ENCODE data around the gene SLC5A2. TPM values are rescaled to one million over a fixed set of nuclear protein-coding genes. Genes with fewer than 3 reads are reported as not detected.

The SLC5A2 gene
- total and polyA plus RNA-seq, 2 of the 13 experiments (the other 11 are each of a cell fraction or from before 2014, with no cell fraction given): 0.24 to 0.97 TPM

DNA sequence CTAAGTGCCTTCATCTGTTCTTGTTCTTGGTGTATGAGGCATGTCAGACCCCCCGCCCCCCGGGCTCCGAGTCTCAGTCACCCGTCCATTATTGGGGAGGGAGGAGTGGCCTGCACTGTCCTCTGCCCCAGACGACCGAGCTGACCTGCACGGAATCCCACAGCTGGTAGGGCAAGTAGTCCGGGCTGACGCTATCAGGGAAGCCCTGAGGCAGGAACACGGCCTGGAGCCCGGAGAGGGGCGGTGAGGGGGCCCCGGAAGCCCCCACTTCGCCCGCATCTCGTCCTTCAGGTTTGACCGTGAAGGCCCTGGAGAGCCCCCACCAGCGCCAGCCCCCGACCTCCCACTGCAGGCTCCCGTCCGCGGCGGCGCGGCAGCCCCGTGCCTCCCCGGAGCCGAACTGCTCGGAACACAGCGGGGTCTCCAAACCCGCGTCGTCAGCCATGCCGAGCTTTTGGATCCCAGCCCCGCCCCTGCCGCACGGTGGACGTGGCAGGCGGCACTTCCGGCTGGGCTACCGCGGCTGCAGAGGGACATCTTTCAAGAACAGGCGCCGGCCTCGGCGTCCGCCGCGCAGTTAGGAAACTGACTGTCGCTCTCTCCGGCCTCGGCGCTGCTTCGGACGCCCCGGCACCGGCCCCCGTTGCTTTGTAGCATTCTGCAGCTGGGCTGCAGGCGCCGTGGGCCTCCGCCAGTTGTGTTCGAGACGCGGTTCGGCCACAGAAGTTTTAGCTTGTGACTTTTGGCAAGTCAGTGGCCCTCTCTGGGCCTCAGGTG, 25.2 kb downstream of the SLC5A2 start, which contains the start of gene RUSF1 (continued):
- TF ChIP-seq TOE1 (CRISPR knock-in tag; IDR thresholded peaks at IDR 0.05) (peak; percentile 97), ZNF292 (CRISPR knock-in tag; IDR thresholded peaks at IDR 0.05; ENCODE audit: borderline replicate concordance, low read depth) (peak; percentile 78; the same call in 1 of the 2 replicates), ZNF672 (CRISPR knock-in tag; IDR thresholded peaks at IDR 0.05) (peak; percentile 82; the same call in 1 of the 2 replicates), ZNF230 (CRISPR knock-in tag; IDR thresholded peaks at IDR 0.05) (peak; percentile 94), ZNF724P (CRISPR knock-in tag; IDR thresholded peaks at IDR 0.05; ENCODE audit: borderline replicate concordance) (peak; percentile 89; the same call in 1 of the 2 replicates), ZNF629 (CRISPR knock-in tag; conservative IDR thresholded peaks at IDR 0.05) (no peak), ARID2 (CRISPR knock-in tag; IDR thresholded peaks at IDR 0.05; ENCODE audit: borderline replicate concordance) (peak; percentile 84; the same call in 1 of the 2 replicates), HOXA7 (CRISPR knock-in tag; IDR thresholded peaks at IDR 0.05) (no peak), CREM (IDR thresholded peaks at IDR 0.05) (peak; percentile 63), CREM (CRISPR knock-in tag; IDR thresholded peaks at IDR 0.05) (no peak), HHEX (CRISPR knock-in tag; IDR thresholded peaks at IDR 0.05) (no peak), JDP2 (CRISPR knock-in tag; IDR thresholded peaks at IDR 0.05; ENCODE audit: borderline replicate concordance) (no peak), NFIC (IDR thresholded peaks at IDR 0.05; ENCODE audit: low read length) (no peak), NFKBIZ (CRISPR knock-in tag; IDR thresholded peaks at IDR 0.05) (no peak)
- TF ChIP-seq, protein P1, sequence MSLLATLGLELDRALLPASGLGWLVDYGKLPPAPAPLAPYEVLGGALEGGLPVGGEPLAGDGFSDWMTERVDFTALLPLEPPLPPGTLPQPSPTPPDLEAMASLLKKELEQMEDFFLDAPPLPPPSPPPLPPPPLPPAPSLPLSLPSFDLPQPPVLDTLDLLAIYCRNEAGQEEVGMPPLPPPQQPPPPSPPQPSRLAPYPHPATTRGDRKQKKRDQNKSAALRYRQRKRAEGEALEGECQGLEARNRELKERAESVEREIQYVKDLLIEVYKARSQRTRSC (CRISPR knock-in tag; IDR thresholded peaks at IDR 0.05; ENCODE audit: low read depth): peak; percentile 32; the same call in 1 of the 2 replicates
- TF ChIP-seq, protein P2, sequence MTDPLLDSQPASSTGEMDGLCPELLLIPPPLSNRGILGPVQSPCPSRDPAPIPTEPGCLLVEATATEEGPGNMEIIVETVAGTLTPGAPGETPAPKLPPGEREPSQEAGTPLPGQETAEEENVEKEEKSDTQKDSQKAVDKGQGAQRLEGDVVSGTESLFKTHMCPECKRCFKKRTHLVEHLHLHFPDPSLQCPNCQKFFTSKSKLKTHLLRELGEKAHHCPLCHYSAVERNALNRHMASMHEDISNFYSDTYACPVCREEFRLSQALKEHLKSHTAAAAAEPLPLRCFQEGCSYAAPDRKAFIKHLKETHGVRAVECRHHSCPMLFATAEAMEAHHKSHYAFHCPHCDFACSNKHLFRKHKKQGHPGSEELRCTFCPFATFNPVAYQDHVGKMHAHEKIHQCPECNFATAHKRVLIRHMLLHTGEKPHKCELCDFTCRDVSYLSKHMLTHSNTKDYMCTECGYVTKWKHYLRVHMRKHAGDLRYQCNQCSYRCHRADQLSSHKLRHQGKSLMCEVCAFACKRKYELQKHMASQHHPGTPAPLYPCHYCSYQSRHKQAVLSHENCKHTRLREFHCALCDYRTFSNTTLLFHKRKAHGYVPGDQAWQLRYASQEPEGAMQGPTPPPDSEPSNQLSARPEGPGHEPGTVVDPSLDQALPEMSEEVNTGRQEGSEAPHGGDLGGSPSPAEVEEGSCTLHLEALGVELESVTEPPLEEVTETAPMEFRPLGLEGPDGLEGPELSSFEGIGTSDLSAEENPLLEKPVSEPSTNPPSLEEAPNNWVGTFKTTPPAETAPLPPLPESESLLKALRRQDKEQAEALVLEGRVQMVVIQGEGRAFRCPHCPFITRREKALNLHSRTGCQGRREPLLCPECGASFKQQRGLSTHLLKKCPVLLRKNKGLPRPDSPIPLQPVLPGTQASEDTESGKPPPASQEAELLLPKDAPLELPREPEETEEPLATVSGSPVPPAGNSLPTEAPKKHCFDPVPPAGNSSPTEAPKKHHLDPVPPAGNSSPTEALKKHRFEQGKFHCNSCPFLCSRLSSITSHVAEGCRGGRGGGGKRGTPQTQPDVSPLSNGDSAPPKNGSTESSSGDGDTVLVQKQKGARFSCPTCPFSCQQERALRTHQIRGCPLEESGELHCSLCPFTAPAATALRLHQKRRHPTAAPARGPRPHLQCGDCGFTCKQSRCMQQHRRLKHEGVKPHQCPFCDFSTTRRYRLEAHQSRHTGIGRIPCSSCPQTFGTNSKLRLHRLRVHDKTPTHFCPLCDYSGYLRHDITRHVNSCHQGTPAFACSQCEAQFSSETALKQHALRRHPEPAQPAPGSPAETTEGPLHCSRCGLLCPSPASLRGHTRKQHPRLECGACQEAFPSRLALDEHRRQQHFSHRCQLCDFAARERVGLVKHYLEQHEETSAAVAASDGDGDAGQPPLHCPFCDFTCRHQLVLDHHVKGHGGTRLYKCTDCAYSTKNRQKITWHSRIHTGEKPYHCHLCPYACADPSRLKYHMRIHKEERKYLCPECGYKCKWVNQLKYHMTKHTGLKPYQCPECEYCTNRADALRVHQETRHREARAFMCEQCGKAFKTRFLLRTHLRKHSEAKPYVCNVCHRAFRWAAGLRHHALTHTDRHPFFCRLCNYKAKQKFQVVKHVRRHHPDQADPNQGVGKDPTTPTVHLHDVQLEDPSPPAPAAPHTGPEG (CRISPR knock-in tag; IDR thresholded peaks at IDR 0.05): 0 out of 2 replicates have a peak, but pooled peaks have one; percentile 41
- TF ChIP-seq, protein P3, sequence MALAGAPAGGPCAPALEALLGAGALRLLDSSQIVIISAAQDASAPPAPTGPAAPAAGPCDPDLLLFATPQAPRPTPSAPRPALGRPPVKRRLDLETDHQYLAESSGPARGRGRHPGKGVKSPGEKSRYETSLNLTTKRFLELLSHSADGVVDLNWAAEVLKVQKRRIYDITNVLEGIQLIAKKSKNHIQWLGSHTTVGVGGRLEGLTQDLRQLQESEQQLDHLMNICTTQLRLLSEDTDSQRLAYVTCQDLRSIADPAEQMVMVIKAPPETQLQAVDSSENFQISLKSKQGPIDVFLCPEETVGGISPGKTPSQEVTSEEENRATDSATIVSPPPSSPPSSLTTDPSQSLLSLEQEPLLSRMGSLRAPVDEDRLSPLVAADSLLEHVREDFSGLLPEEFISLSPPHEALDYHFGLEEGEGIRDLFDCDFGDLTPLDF (CRISPR knock-in tag; IDR thresholded peaks at IDR 0.05): 0 out of 2 replicates have a peak, but pooled peaks have one; percentile 57
- TF ChIP-seq, protein P4, sequence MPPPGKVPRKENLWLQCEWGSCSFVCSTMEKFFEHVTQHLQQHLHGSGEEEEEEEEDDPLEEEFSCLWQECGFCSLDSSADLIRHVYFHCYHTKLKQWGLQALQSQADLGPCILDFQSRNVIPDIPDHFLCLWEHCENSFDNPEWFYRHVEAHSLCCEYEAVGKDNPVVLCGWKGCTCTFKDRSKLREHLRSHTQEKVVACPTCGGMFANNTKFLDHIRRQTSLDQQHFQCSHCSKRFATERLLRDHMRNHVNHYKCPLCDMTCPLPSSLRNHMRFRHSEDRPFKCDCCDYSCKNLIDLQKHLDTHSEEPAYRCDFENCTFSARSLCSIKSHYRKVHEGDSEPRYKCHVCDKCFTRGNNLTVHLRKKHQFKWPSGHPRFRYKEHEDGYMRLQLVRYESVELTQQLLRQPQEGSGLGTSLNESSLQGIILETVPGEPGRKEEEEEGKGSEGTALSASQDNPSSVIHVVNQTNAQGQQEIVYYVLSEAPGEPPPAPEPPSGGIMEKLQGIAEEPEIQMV (CRISPR knock-in tag; IDR thresholded peaks at IDR 0.05; ENCODE audit: low read depth): peak; percentile 100
- TF ChIP-seq, protein P5, sequence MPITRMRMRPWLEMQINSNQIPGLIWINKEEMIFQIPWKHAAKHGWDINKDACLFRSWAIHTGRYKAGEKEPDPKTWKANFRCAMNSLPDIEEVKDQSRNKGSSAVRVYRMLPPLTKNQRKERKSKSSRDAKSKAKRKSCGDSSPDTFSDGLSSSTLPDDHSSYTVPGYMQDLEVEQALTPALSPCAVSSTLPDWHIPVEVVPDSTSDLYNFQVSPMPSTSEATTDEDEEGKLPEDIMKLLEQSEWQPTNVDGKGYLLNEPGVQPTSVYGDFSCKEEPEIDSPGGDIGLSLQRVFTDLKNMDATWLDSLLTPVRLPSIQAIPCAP (CRISPR knock-in tag; IDR thresholded peaks at IDR 0.05; ENCODE audit: low read depth): peak; percentile 55
